LHCN-M2 (cell line): ENCODE results near the gene TTLL7. TPM values are rescaled to one million over a fixed set of nuclear protein-coding genes. Genes with fewer than 3 reads are reported as not detected.

Experiments
- DNase-seq: peaks from one replicate; pipeline ENCODE4 v3.0.0-alpha.2; 2012; ENCODE audit warnings: low read depth
- total RNA-seq: library from RNA; depleted of rRNA; stranded (reverse); fragments of >200 nt; gene quantifications from 2 replicates; pipeline ENCODE4 v1.2.3, GENCODE V29; 2014; rRNA removed

TTLL7 gene
- total RNA-seq, 1 experiment from 2014 or later: 28.2 TPM

- no peak for DNase-seq
Observed at GRCh38 chr1:83819436-83819835, 179.5 kb downstream of the TTLL7 start.

GRCh38 chr1:83818916-83819315 lies 180.0 kb downstream of the TTLL7 start:
- no peak for DNase-seq

GRCh38 chr1:83816836-83817235 lies 182.1 kb downstream of the TTLL7 start:
- DNase-seq: no peak

GRCh38 chr1:83815330-83815729 lies 183.6 kb downstream of the TTLL7 start:
- peak; percentile 16 for DNase-seq

Other genes with a start within 250 kb of the TTLL7 start
- 24.0 and 29.3 TPM in 2 replicates for gene PRKACB, start 145.1 kb upstream of the TTLL7 start, total RNA-seq